K562 (cell line): ENCODE data around the gene EFHC1. TPM values are rescaled to one million over a fixed set of nuclear protein-coding genes. Genes with fewer than 3 reads are reported as not detected.

Experiments used
- AFF4 ChIP-seq: sonication (generic); formaldehyde crosslinking; IDR thresholded peaks from 2 replicates; pipeline ENCODE4 v1.8.0; 2023; ENCODE audit warnings: mild to moderate bottlenecking, missing genetic modification reagents
- CAMTA2 ChIP-seq: fragments of 250-450 bp; sonication (Bioruptor Pico); conservative IDR thresholded peaks from 2 replicates; pipeline ENCODE4 v1.5.1; 2022
- CC2D1A ChIP-seq: fragments of 450-650 bp; IDR thresholded peaks from 2 replicates; pipeline ENCODE4 v1.6.1; 2017; ENCODE audit warnings: mild to moderate bottlenecking
- CHD7 ChIP-seq: fragments of 200-600 bp; sonication (generic); IDR thresholded peaks from one replicate; pipeline ENCODE4 v1.6.1; 2012; ENCODE audit warnings: mild to moderate bottlenecking, low read depth, low read length, inconsistent platforms
- ELK3 ChIP-seq: fragments of 450-650 bp; formaldehyde crosslinking; IDR thresholded peaks from 2 replicates; pipeline ENCODE4 v1.4.0; 2020; ENCODE audit warnings: mild to moderate bottlenecking
- PTRF ChIP-seq: fragments of 450-650 bp; IDR thresholded peaks from 2 replicates; pipeline ENCODE4 v1.6.1; 2016; ENCODE audit warnings: mild to moderate bottlenecking, missing genetic modification characterization, missing compliant biosample characterization
- RFX1 ChIP-seq: fragments of 450-650 bp; IDR thresholded peaks from 2 replicates; pipeline ENCODE4 v1.6.1; 2016; ENCODE audit warnings: mild to moderate bottlenecking, moderate library complexity
- polyA plus RNA-seq, 8 experiments: library from polyadenylated mRNA; depleted of rRNA in 4 of 8; stranded (reverse) in 5 of 8; unstranded in 3 of 8; fragments of >200 nt; fragmentation: Nextera tagmentation in 2 of 8; fragmentation: Illumina TruSeq in 1 of 8; extraction: Ambion mirVana in 2 of 8; extraction: Trizol in 1 of 8; gene quantifications; 2 replicates each; pipeline versions ENCODE4 v1.2.1 to v1.2.3, GENCODE V29; 2011 to 2014; ENCODE audit warnings: inconsistent platforms in 1 of 8, missing spikeins in 1 of 8
- total RNA-seq, 7 experiments: library from RNA; depleted of rRNA in 6 of 7; stranded (reverse); fragments of >200 nt in 6 of 7; fragmentation: Illumina TruSeq in 2 of 7; extraction: Trizol in 2 of 7; gene quantifications; 2 replicates each; pipeline versions ENCODE4 v1.2.1 to v1.2.3, GENCODE V29; 2011 to 2021; ENCODE audit warnings: low replicate concordance in 1 of 7
- TF ChIP-seq, protein P1 (sequence below): sonication (generic); formaldehyde crosslinking; IDR thresholded peaks from 2 replicates; pipeline ENCODE4 v1.9.0; 2022; ENCODE audit warnings: mild to moderate bottlenecking, missing genetic modification reagents

The EFHC1 gene
- total and polyA plus RNA-seq, 9 of the 15 experiments (the other 6 are each of a cell fraction or from before 2014, with no cell fraction given) = 9.5 to 31.0 (median 14.9) TPM

DNA sequence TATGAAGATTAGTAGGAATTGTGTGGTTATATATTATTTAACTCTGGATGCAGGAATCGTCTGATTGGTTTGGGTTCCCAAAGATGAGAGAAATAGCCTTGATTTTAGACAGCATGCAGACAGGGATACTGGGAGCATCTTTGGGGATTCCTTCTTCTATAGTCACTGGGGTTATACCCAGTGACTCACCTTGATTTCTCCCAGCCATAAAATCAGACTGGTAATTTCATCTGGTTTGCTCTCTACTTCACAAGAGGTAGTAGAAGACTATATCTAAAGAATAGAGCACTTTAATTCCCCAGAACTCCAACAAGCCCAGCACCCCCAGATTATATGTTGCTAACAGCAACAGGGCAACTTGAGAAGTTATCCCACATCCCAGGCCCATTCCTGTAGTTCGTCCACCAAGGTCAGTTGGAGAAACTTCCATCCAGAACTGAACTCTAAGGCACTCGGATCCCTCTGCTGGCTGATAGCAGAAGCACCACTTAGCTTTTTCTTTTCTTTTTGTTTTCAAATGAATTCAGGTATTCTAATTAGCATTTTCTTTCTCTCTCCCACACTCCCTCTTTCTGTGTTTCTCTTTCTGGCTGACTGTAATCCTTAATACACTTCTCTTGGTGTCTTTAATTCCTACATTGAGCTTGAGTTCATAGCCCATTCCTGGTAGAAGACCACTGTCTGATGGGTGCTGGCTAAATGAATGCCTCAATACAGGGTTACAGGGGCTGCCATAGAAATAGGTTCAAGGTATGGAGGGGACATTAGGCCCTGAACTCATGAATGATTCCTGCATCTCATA, 20.4 kb upstream of the EFHC1 start (continued):
- TF ChIP-seq CHD7 (no peak), CC2D1A (peak; percentile 73), ELK3 (no peak), PTRF (tag) (no peak), CAMTA2 (no peak), AFF4 (no peak), RFX1 (peak; percentile 28; the same call in 1 of the 2 replicates)
- TF ChIP-seq, protein P1, sequence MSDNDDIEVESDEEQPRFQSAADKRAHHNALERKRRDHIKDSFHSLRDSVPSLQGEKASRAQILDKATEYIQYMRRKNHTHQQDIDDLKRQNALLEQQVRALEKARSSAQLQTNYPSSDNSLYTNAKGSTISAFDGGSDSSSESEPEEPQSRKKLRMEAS = no peak
